Stimulated activated CD8-positive, alpha-beta memory T cell treated with anti-CD3 and anti-CD28 coated beads, Interleukin-2, amount 100 ng/mL, for 1 hour (primary cell): Measurements from ENCODE around the gene SYNRG.
"Not testable (repeated sequence)": the region's sequence is repeated elsewhere in the genome, so short reads cannot be mapped to it uniquely, and the experiment has no call there.

Experiments
- DNase-seq, 2 donors: peaks; one replicate each; pipeline ENCODE4 v3.0.0-alpha.2; 2020; ENCODE audit warnings: low read depth in 2 of 2

SYNRG gene

DNA sequence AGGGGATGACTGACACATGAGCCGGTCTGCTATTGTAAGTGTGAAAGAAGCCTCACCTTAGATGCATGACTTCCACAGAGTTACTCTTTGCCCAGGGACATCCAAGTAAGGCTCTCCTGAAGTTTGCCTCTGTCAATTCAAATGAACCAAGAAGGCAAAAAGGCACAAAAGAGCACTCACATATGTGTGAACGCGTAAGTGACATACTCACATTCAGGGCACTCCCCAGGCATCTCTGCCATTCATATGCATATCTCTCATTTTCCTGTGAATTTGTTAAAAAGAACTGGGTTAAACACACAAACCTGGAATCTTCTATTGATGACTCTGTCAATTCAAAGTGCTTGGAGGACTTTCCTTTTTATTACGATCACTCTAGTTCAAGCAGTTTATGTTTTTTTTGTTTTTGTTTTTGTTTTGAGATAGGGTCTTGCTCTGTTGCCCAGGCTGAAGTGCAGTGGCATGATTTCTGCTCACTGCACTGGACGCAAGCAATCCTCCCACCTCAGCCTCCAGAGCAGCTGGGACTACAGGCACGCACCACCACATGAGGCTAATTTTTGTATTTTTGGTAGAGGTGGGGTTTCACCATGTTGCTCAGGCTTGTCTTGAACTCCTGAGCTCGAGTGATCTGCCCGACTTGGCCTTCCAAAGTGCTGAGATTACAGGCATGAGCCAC lies 70.1 kb downstream of the SYNRG start:
- DNase-seq = no peak

DNA sequence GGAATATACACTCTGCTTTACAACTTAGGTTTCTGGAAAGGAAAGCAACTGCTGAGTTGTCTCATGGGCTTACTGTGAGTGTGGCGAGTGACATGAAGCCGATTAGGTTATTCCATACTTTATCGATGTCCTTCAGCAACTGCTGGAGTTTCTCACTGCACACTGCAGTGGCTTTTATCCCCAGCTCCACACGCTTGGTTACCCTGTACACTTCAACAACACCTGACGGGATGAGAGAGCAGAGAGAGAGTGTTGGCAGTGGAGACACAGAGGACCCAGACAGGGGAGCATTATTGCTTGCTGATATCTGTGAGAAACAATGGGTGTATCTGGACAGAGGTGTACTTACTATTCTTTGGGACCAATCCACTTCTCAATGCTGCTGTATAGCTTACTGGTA lies 73.3 kb downstream of the SYNRG start:
- DNase-seq = no peak

DNA sequence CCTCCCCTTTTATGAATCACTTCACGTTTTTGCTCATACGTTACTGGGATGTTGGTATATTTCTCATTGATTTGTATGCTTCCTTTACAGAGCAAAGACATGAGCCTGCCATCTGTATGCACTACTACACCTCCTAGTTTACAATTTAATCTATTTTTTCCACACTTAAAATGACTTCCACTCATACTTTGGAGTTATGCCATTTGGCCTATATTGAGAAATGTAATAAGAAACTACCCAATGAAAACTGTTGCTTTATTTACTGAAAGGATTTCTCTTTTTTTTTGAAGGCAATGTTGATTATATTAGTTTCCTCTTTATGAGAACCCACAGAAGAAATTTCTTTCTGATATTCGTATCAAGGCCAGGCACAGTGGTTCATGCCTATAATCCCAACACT lies 76.5 kb downstream of the SYNRG start:
- no peak for DNase-seq

DNA sequence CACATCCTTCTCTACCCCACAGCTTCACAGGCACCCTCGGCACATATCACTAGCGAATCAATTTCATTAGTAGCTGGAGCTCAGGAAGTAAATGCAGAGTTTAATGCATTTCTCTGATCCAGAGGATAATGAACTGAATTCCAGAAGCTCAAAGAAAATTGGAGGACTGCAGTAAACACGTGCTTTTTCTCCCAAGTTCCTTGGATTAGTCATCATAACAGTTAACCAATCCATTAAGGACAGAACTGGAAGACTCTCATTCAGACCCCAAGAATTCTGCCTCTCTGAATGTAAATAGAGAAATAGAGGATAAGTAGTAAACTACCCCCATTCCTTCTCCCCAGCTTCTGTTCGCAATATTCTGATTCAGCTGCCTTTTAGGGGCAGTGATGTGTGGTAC lies 78.8 kb downstream of the SYNRG start:
- no peak for DNase-seq

DNA sequence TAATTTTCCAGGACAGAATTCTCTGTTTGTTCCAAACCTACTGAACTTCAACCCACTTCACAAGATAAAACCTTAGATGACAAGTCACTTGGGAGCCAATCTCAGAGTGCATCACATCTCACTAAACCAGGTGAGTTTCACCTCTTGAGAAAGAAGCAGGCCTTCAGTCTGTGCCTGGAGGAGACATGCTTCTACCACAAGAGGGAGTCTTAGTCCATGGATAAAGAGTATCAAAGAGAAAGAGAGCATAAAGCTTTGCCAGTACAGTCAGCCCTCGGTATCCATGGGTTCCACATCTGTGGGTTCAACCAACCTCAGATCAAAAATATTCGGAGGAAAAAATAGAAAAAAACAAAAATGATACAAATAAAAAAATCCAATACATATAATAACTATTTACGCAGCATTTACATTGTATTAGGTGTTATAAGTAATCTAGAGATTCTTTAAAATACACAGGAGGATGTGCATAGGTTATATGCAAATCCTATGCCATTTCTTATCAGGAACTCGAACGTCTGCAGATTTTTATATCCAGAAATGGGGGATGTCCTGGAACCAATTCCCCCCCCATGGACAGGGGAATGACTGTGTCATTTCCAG lies 81.9 kb downstream of the SYNRG start:
- no peak for DNase-seq

- no peak for DNase-seq
Measured at GRCh38 chr17:37523715-37524219, 85.5 kb downstream of the SYNRG start.

DNA sequence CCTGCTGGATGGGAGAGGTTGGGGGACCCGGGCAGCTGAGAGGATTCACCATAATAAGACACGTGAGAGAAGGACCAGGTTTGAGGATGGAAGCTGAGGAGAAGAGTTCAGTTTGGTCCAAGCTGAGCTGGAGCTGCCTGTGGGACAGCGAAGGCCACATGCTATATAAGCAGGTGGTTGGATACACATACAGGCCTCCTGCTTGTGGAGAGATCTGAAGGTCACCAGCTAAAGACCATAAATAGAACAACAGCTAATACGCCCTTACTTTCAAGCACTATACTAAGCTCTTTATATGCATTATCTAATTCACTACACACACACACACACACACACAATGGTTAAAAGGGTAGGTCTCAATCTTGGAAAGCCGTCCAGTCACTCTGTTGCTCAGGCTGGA lies 87.4 kb downstream of the SYNRG start:
- no peak for DNase-seq

DNA sequence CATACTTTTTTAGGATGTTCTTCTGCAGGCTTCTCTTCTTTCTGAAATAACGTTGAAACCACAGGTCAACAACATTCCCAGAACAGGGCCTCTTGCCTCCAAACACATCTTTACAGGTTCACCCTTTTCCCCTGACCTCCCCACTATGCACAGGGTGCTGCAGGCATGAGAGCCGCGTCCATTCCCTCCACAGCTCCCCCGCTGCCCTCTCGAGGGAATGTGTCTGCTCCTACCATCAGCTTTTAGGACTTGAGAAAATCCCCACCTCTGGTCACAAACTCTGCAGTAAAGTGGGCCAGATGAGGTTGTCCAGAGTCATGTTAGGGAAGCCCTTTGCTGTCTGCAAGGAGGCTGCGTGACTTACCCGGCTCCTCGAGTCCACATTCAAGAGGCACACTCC lies 89.0 kb downstream of the SYNRG start:
- DNase-seq = no peak

DNA sequence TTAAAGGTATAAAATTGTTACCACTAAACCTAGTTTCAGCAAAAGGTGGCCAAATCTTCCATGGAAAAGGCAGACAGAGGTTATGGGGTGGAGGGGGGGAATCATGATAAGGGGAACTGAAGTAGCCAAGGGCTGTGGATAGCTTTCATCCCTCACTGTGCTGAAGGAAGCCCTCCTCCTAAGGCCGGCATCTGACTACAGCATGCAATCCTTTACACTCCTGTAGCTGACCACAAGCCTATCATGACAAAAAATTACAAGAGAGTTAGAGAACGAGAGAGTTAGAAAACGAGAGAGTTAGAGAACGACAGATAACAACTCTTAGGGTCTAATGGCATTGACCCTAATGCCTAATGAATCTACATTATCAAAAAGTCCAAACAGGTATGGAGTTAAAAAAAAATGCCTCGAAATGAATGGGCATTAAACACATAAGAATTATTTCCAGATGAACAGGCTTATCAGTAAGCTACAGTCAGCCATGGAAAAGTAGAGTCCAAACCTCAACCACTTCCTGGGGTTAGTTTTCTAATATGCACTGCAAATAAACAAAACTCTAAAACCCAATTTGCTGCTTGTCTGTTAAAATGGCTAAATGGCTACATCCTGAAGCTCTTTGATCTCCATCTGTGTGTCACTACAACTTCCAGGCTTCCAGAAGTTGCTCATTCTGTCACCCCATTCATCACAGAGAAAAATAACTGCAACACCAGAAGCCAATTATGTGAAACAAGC lies 89.8 kb downstream of the SYNRG start:
- no peak for DNase-seq

GRCh38 chr17:37518826-37519225 lies 90.4 kb downstream of the SYNRG start:
- no peak for DNase-seq

DNA sequence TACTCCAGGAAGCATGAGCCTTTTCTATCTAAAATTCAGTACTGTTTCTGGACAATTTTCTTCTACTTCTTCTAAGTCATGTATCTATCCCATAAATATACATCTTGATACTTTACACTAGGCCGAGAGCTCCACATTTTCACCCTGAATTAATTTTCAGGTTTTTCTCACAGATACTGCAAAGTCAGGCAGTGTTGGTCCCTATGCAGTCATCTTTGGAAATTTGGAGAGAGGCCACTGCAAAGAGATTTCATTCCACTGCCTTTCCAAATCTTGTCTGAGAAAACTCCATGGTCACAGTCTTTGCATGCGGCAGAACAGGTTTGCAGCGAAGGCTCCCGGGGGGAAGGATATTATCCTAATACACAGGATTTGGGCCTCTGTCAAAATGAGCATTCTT lies 91.3 kb downstream of the SYNRG start:
- no peak for DNase-seq

GRCh38 chr17:37516127-37516571 lies 93.1 kb downstream of the SYNRG start:
- DNase-seq = no peak

DNA sequence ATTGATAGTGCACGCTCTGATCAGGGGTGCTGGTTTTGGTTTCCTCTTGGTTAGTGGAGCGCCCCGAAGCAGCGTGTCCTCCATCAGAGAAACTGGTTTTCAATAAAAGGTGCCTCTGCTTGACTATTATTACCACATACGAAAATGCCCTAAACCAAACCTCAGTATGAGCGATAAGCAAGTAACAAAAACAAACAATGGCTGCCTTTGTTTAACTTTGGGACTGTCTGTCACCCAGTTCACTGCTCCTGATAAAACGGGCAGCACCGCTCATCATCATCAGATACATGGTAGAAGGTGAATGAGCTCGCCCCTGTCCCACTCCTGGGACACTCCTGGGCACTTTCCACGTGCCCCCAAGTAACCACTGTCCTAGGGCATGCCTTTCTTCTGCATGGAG lies 95.5 kb downstream of the SYNRG start:
- DNase-seq = no peak

- no peak for DNase-seq
Measured at GRCh38 chr17:37512442-37513068, 96.7 kb downstream of the SYNRG start.

DNA sequence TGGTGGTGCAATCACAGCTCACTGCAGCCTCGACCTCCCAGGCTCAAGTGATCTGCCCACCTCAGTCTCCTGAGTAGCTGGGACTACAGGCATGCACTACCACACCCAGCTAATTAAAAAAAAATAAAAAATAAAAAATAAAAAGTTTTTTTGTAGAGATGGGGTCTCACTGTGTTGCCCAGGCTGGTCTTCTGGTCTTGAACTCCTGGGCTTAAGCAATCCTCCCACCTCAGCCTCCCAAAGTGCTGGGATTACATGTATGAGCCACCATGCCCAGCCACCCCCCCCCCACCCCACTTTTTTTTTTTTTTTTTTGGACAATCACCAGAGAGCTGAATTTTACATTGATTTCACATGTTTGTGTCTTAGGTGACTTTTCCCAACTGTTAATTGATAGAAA lies 97.6 kb downstream of the SYNRG start:
- DNase-seq = not testable (repeated sequence)

- DNase-seq = no peak
Measured at GRCh38 chr17:37510056-37510455, 99.2 kb downstream of the SYNRG start.

DNA sequence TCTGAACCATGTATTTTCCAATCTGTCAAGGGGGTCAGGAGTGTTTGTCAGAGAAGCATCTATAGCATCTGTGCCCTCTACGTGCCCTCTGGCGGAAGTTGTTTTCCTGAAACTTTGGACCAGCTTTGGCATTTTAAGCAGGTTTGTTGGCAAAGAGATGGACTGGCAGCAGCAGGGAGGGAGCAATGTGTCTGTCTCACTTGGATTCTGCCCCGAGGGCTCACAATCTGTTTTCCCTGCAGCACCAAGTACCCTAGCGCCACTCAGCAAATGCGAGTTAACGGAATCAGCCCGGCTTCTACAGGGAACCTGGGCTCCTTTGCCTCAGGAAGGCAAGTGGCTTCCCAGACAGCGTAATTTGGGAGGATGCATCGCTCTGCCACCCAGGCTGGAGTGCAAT lies 102.1 kb downstream of the SYNRG start:
- DNase-seq = no peak

DNA sequence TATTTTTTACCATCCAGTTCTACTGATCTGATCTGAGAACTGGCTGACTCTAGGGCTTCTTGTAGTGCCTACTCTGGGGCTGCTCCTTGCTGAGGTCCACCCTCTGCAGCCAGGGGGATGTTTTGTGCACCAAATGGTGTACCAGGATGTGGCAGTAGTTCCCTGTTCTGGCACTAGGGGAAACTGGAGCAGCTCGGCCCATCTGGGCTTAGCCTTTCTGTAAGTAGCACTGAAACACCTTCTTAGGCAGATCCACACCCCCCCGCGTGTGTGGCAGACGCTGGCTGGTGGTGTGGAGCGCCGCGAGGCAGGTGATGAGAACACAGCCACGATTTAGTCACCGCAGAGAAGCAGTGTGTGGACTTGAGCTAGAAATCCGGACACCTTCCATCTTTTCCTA lies 102.5 kb downstream of the SYNRG start:
- no peak for DNase-seq

DNA sequence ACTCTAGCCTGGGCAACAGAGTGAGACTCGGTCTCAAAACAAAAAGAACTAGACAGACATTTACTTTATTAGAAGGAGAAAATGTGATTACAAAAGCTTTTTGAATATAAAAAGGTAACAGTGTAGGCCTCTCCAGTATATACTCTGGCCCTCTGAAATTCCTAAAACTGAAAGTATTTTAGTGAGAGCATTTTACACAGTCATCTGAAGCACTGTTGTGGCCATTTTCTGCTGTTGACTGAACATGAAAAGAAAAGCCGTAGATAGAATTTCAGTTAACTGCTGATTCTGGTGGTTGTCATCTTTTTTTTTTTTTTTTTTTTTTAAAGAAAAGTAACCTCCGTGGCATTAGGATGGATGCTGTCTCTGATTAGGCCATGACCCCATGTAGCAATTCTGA lies 103.9 kb downstream of the SYNRG start:
- DNase-seq = no peak

- no peak for DNase-seq
Measured at GRCh38 chr17:37503148-37503547, 106.1 kb downstream of the SYNRG start.

GRCh38 chr17:37502009-37502936 lies 106.9 kb downstream of the SYNRG start:
- DNase-seq = no peak
